K562 (cell line): ENCODE data around the gene ZNF547. TPM values are rescaled to one million over a fixed set of nuclear protein-coding genes. Genes with fewer than 3 reads are reported as not detected.

ENCODE experiments used
- ATAC-seq: fragments of 200-7000 bp; cut with Tn5 transposase; 3 replicates; pipeline ENCODE4 v1.9.1; 2020; ENCODE audit warnings: moderate library complexity
- BruUV-seq: library from RNA; stranded (reverse); fragments of 400-500 nt; replicated peaks from 2 replicates; lab custom pipeline; 2021; lab: Mats Ljungman, UMichigan
- CTCF ChIA-PET: fragments of 300-600 bp; formaldehyde crosslinking; extraction: SDS; loops from one replicate; lab custom pipeline; 2021; ENCODE audit warnings: low intra/inter-chr PET ratio; lab: Yijun Ruan, JAX
- POLR2A ChIA-PET: fragments of 300-600, 350-650 bp; sonication (Branson Sonifier 250); formaldehyde crosslinking; extraction: SDS; loops from one replicate; lab custom pipeline; 2021; ENCODE audit warnings: antibody characterized with exemption, inconsistent platforms; lab: Yijun Ruan, JAX
- DNase-seq, 4 experiments: peaks; one replicate each; pipeline versions ENCODE4 v3.0.0 to v3.0.0-alpha.2; 2011 to 2018; ENCODE audit warnings: low spot score in 3 of 4, mixed read lengths in 3 of 4; ENCODE audit errors: extremely low read depth in 1 of 4
- FAIRE-seq: peaks from 2 replicates; lab custom pipeline; 2011; peaks lifted over from hg19 to GRCh38; lab: Jason Lieb, UNC
- H2AFZ ChIP-seq: 2 replicates; pipeline ENCODE4 v1.6.0; 2011; ENCODE audit warnings: low read depth, low read length, control low read depth, inconsistent platforms
- H3K27ac ChIP-seq: fragments of 200-600 bp; 3 replicates; pipeline ENCODE4 v1.8.0; 2011; ENCODE audit warnings: low read depth, mild to moderate bottlenecking, control low read depth, inconsistent platforms, low read length, moderate library complexity, mixed read lengths; ENCODE audit errors: extremely low read depth
- H3K27me3 ChIP-seq, 2 experiments: fragments of 300-600 bp in 1 of 2; 2 replicates in 1 of 2; 3 replicates in 1 of 2; pipeline versions ENCODE4 v1.6.0 to v1.8.0; 2011; ENCODE audit warnings: inconsistent platforms in 2 of 2, low read length in 2 of 2, mild to moderate bottlenecking in 1 of 2, mixed read lengths in 1 of 2, moderate library complexity in 1 of 2; ENCODE audit not compliant: control insufficient read depth in 2 of 2, insufficient read depth in 2 of 2
- H3K36me3 ChIP-seq: fragments of 300-600 bp; 3 replicates; pipeline ENCODE4 v1.8.0; 2011; ENCODE audit warnings: mild to moderate bottlenecking, low read length, inconsistent platforms; ENCODE audit not compliant: control insufficient read depth, insufficient read depth
- H3K4me1 ChIP-seq, 2 experiments: fragments of 200-600 bp in 1 of 2; replicated peaks in 1 of 2; 2 replicates in 1 of 2; 3 replicates in 1 of 2; pipeline versions ENCODE4 v1.5.1 to v1.8.0; 2011; ENCODE audit warnings: inconsistent platforms in 2 of 2, low read length in 2 of 2, mild to moderate bottlenecking in 1 of 2, mixed read lengths in 1 of 2, moderate library complexity in 1 of 2; ENCODE audit not compliant: control insufficient read depth in 2 of 2, insufficient read depth in 2 of 2
- H3K4me2 ChIP-seq: 2 replicates; pipeline ENCODE4 v1.6.1; 2011; ENCODE audit warnings: low read length, control low read depth, inconsistent platforms, mixed read lengths; ENCODE audit not compliant: insufficient read depth
- H3K4me3 ChIP-seq: fragments of 200-600 bp; sonication (generic), shearing (Covaris generic); 2 replicates; pipeline ENCODE4 v1.5.1; 2016; ENCODE audit warnings: control low read depth, inconsistent platforms
- H3K79me2 ChIP-seq: fragments of 200-600 bp; 3 replicates; pipeline ENCODE4 v1.8.0; 2011; ENCODE audit warnings: low read length, inconsistent platforms; ENCODE audit not compliant: control insufficient read depth, insufficient read depth
- H3K9ac ChIP-seq, 2 experiments: 2 replicates each; pipeline versions ENCODE4 v1.6.0 to v1.6.1; 2011; ENCODE audit warnings: low read depth in 2 of 2, low read length in 2 of 2, control low read depth in 1 of 2, inconsistent platforms in 1 of 2, mild to moderate bottlenecking in 1 of 2, mixed read lengths in 1 of 2; ENCODE audit not compliant: insufficient read depth in 1 of 2
- H3K9me1 ChIP-seq: one replicate; pipeline ENCODE4 v1.6.0; 2011; ENCODE audit warnings: inconsistent platforms, mild to moderate bottlenecking, low read length, moderate library complexity; ENCODE audit not compliant: control insufficient read depth, insufficient read depth
- H3K9me3 ChIP-seq: replicated peaks from 2 replicates; pipeline ENCODE4 v1.5.1; 2011; ENCODE audit warnings: low read depth, low read length, inconsistent platforms; ENCODE audit not compliant: control insufficient read depth, insufficient read depth
- H4K20me1 ChIP-seq: replicated peaks from 2 replicates; pipeline ENCODE4 v1.6.1; 2011; ENCODE audit warnings: low read length, inconsistent platforms, mixed read lengths; ENCODE audit not compliant: control insufficient read depth, insufficient read depth
- GTF2B ChIP-seq: IDR thresholded peaks from 2 replicates; pipeline ENCODE4 v1.6.1; 2011; ENCODE audit not compliant: insufficient read length; ENCODE audit errors: extremely low read depth
- NFIC ChIP-seq: fragments of 450-650 bp; IDR thresholded peaks from 2 replicates; pipeline ENCODE4 v1.6.1; 2017; ENCODE audit warnings: mild to moderate bottlenecking, inconsistent platforms
- YBX1 ChIP-seq: fragments of 450-650 bp; IDR thresholded peaks from 2 replicates; pipeline ENCODE4 v1.7.1; 2016; ENCODE audit warnings: mild to moderate bottlenecking
- WGBS: fragments of 100-300 bp; shearing (Covaris generic); methylation state at CpG from one replicate; pipeline ENCODE4 v1.1.6; 2016; ENCODE audit warnings: low coverage, mixed read lengths; ENCODE audit not compliant: insufficient coverage; ENCODE audit errors: missing lambda C conversion rate; 5-methylcytosine and 5-hydroxymethylcytosine counted together
- in situ Hi-C: fragments of 300-500 bp; cut with MboI; formaldehyde crosslinking; loops from 4 replicates; pipeline ENCODE4 v1.15.0; 2018; ENCODE audit warnings: inconsistent platforms, mixed read lengths
- intact Hi-C: fragments of 100-400 bp; cut with micrococcal nuclease; formaldehyde crosslinking; loops from 2 replicates; pipeline ENCODE4 v1.14.2; 2022
- polyA plus RNA-seq, 8 experiments: library from polyadenylated mRNA; depleted of rRNA in 4 of 8; stranded (reverse) in 5 of 8; unstranded in 3 of 8; fragments of >200 nt; fragmentation: Nextera tagmentation in 2 of 8; fragmentation: Illumina TruSeq in 1 of 8; extraction: Ambion mirVana in 2 of 8; extraction: Trizol in 1 of 8; gene quantifications; 2 replicates each; pipeline versions ENCODE4 v1.2.1 to v1.2.3, GENCODE V29; 2011 to 2014; ENCODE audit warnings: inconsistent platforms in 1 of 8, missing spikeins in 1 of 8
- total RNA-seq, 7 experiments: library from RNA; depleted of rRNA in 6 of 7; stranded (reverse); fragments of >200 nt in 6 of 7; fragmentation: Illumina TruSeq in 2 of 7; extraction: Trizol in 2 of 7; gene quantifications; 2 replicates each; pipeline versions ENCODE4 v1.2.1 to v1.2.3, GENCODE V29; 2011 to 2021; ENCODE audit warnings: low replicate concordance in 1 of 7

The ZNF547 gene
- total and polyA plus RNA-seq, 9 of the 15 experiments (the other 6 are each of a cell fraction or from before 2014, with no cell fraction given), result 0.03 to 0.96 (median 0.30) TPM

- Histone ChIP-seq H3K9me3 (no peaks in the 10 kb centered on the region), H3K27ac (peak overlapping the region; percentile 86; the same call in 2 of the 3 replicates), H3K4me1 (peaks cover 9 to 11% of the 10 kb centered on the region in 2 experiments; a peak in 4 of 5 replicates), H3K4me3 (peak overlapping the region; percentile 82), H3K79me2 (peaks cover 24% of the 10 kb centered on the region), H3K36me3 (peaks cover 24% of the 10 kb centered on the region; the same call in 2 of the 3 replicates), H3K4me2 (peak overlapping the region; percentile 96), H2AFZ (peak overlapping the region; percentile 83), H3K9me1 (no peaks in the 10 kb centered on the region), H4K20me1 (no peaks in the 10 kb centered on the region), H3K27me3 (peaks cover under 1 to 4% of the 10 kb centered on the region in 2 experiments; a peak in 2 of 5 replicates), H3K9ac (peak overlapping the region; percentile 79 to 92)
- ATAC-seq (peak; percentile 3; the same call in 2 of the 3 replicates), FAIRE-seq (no peak), DNase-seq (peak in 1 of 4 experiments; percentile 17)
- CTCF ChIA-PET, result no interaction called here
- BruUV-seq, result no TSS peak
- 36% methylated on average over 7 of the region's 8 CpGs for WGBS
- intact Hi-C loops, result no loop called here
- peak; percentile 57 for TF ChIP-seq NFIC
- TF ChIP-seq GTF2B, result no peak
- in situ Hi-C loops, result no loop called here
- POLR2A ChIA-PET, result interaction anchor here (0.6 to 1.2 kb wide), 3 partner anchors 11 to 325 kb away, joined by 3 to 4 read pairs (median 3); partner anchors contain the start of gene ZNF264
Observed at GRCh38 chr19:57321116-57321515, 42.2 kb upstream of the ZNF547 start.

GRCh38 chr19:57321751-57322150 is 41.6 kb upstream of the ZNF547 start:
- H2AFZ ChIP-seq, result no peak overlapping the region
- FAIRE-seq, result no peak
- intact Hi-C loops, result no loop called here
- ATAC-seq, result no peak
- peaks cover 9 to 11% of the 10 kb centered on the region in 2 experiments; a peak in 4 of 5 replicates for H3K4me1 ChIP-seq
- ChIA-PET POLR2A (interaction anchor here (0.6 to 1.2 kb wide), 2 partner anchors 11 to 528 kb away, joined by 3 to 4 read pairs; no protein-coding TSS in a partner anchor), CTCF (no interaction called here)
- H4K20me1 ChIP-seq, result no peaks in the 10 kb centered on the region
- no TSS peak for BruUV-seq
- no peak overlapping the region for H3K27ac ChIP-seq
- H3K9me1 ChIP-seq, result no peaks in the 10 kb centered on the region
- peaks cover 0 to 4% of the 10 kb centered on the region in 2 experiments; a peak in 1 of 5 replicates for H3K27me3 ChIP-seq
- H3K4me2 ChIP-seq, result peak overlapping the region; percentile 96
- peaks cover 29% of the 10 kb centered on the region; the same call in 2 of the 3 replicates for H3K36me3 ChIP-seq
- in situ Hi-C loops, result no loop called here
- TF ChIP-seq YBX1, result no peak
- TF ChIP-seq, all 486 proteins: peak for 0
- peaks cover 24% of the 10 kb centered on the region for H3K79me2 ChIP-seq
- H3K9ac ChIP-seq, result peak overlapping the region in 1 of 2 experiments; percentile 79; a peak in 2 of 4 replicates
- DNase-seq, result no peak
- no peaks in the 10 kb centered on the region for H3K9me3 ChIP-seq
- peak overlapping the region; percentile 82 for H3K4me3 ChIP-seq
- WGBS, result 71% methylated on average over 3 of the region's 3 CpGs
